Left ventricle myocardium inferior (tissue), 1 donor: ENCODE data around the gene CSTF2T. TPM values are rescaled to one million over a fixed set of nuclear protein-coding genes. Genes with fewer than 3 reads are reported as not detected.

Source experiments
- DNase-seq: peaks from one replicate; pipeline ENCODE4 v3.0.0-alpha.2; 2020
- H3K27ac ChIP-seq: fragments of 200-600 bp; replicated peaks from 2 replicates; pipeline ENCODE4 v1.8.0; 2021
- H3K27me3 ChIP-seq: fragments of 200-600 bp; 2 replicates; pipeline ENCODE4 v1.8.0; 2021; ENCODE audit warnings: low read depth
- H3K36me3 ChIP-seq: fragments of 200-600 bp; 2 replicates; pipeline ENCODE4 v1.8.0; 2021
- H3K4me1 ChIP-seq: fragments of 200-600 bp; 2 replicates; pipeline ENCODE4 v1.8.0; 2021
- H3K4me3 ChIP-seq: fragments of 200-600 bp; 2 replicates; pipeline ENCODE4 v1.8.0; 2021; ENCODE audit warnings: mild to moderate bottlenecking, moderate library complexity
- H3K9me3 ChIP-seq: fragments of 200-600 bp; replicated peaks from 2 replicates; pipeline ENCODE4 v1.8.0; 2021
- intact Hi-C: fragments of 100-400 bp; cut with micrococcal nuclease; formaldehyde crosslinking; loops from one replicate; pipeline ENCODE4 v1.11.0; 2022
- total RNA-seq: library from RNA; stranded (reverse); fragmentation: NEBNext Ultra II Directional; extraction: Animal tissue kit (Norgen Biotek cat#: 25700); gene quantifications from one replicate; pipeline ENCODE4 v1.2.1, GENCODE V29; 2021
- TF ChIP-seq, protein P1 (sequence below): fragments of 200-600 bp; IDR thresholded peaks from 2 replicates; pipeline ENCODE4 v1.8.0; 2021; ENCODE audit warnings: antibody characterized with exemption, mild to moderate bottlenecking, borderline replicate concordance
- donor health status: DM: no; HTN: yes; CAD: no; lungs with severe emphysema.

Gene CSTF2T
- total RNA-seq, 1 donor from 2014 or later = 21.7 TPM

DNA sequence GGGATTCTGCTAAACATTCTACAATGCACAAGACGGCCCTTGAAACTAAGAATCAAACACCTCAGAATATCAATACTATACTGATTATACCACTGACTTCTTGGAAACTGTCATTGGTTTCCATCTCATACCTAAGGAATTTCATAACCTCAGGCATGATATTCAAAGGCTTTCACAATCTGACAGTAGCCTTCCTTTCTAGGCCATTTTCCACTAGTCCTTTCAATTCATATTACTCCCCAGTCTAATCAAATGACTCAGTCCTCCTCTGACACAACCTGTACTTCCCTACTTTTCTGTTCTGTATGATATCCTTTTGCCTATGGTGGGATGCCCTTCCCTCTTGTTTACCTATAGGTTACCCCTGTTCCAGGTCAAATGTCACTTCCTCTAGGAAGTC is 48.3 kb downstream of the CSTF2T start:
- intact Hi-C loops = no loop called here
- H3K4me1 ChIP-seq = peaks cover 14% of the 10 kb centered on the region
- TF ChIP-seq, protein P1, sequence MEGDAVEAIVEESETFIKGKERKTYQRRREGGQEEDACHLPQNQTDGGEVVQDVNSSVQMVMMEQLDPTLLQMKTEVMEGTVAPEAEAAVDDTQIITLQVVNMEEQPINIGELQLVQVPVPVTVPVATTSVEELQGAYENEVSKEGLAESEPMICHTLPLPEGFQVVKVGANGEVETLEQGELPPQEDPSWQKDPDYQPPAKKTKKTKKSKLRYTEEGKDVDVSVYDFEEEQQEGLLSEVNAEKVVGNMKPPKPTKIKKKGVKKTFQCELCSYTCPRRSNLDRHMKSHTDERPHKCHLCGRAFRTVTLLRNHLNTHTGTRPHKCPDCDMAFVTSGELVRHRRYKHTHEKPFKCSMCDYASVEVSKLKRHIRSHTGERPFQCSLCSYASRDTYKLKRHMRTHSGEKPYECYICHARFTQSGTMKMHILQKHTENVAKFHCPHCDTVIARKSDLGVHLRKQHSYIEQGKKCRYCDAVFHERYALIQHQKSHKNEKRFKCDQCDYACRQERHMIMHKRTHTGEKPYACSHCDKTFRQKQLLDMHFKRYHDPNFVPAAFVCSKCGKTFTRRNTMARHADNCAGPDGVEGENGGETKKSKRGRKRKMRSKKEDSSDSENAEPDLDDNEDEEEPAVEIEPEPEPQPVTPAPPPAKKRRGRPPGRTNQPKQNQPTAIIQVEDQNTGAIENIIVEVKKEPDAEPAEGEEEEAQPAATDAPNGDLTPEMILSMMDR = no peak
- H3K4me3 ChIP-seq = no peak overlapping the region
- no peaks in the 10 kb centered on the region for H3K27me3 ChIP-seq
- no peaks in the 10 kb centered on the region for H3K36me3 ChIP-seq
- H3K27ac ChIP-seq = no peak overlapping the region
- H3K9me3 ChIP-seq = no peaks in the 10 kb centered on the region
- DNase-seq = no peak

DNA sequence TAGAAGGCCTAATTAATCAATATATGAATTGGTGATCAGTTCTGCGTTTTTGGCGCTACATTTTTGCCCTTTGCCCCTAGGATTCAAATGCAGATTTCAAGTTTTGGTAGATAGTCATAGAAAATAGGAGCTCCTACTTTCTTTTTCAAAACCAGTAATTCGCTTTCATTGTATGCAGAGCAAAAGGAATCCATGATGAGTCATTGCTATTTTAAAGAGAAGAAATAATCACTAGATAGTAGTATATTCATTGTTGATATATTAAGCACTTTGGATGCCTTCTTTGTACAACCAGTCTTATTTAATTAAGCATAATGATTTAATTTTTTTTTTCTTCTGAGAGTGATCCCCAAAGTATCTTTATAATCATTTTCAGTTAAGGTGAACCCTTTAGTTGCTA is 50.3 kb downstream of the CSTF2T start:
- H3K9me3 ChIP-seq = no peaks in the 10 kb centered on the region
- no peak for DNase-seq
- H3K36me3 ChIP-seq = no peaks in the 10 kb centered on the region
- H3K4me1 ChIP-seq = peaks cover 14% of the 10 kb centered on the region
- TF ChIP-seq, protein P1 = no peak
- H3K27ac ChIP-seq = no peak overlapping the region
- H3K4me3 ChIP-seq = no peak overlapping the region
- intact Hi-C loops = no loop called here
- H3K27me3 ChIP-seq = no peaks in the 10 kb centered on the region
